ENCODE results near the gene PIGC. TPM values are rescaled to one million over a fixed set of nuclear protein-coding genes. Genes with fewer than 3 reads are reported as not detected.
"Not testable (repeated sequence)": the region's sequence is repeated elsewhere in the genome, so short reads cannot be mapped to it uniquely, and the experiment has no call there.

PIGC gene
- total RNA-seq, 1 donor from 2014 or later: 16.1 TPM

DNA sequence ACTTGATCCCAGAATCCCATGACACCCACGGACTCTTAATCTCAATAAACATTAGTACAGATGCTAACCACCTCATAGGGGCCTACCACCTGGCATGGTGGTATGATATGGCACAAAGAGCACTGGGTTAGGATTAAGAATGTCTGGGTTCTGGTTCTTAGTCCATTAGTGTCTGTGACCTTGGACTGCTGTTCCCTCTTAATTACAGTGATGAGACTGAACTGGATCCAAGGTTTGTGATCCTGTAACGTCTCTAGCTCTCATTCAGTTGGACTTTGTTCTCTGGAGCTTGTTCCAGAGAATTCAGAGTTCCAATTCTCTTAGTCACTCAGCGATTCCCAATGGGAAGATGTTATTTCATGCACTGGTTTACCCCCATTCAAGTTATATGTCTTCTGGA lies 23.6 kb upstream of the PIGC start:
- DNase-seq (ENCODE audit: extremely low read depth, low read depth, low spot score): no peak

GRCh38 chr1:172466795-172467407 lies 23.0 kb upstream of the PIGC start:
- no peak for DNase-seq (ENCODE audit: extremely low read depth, low read depth, low spot score)

DNA sequence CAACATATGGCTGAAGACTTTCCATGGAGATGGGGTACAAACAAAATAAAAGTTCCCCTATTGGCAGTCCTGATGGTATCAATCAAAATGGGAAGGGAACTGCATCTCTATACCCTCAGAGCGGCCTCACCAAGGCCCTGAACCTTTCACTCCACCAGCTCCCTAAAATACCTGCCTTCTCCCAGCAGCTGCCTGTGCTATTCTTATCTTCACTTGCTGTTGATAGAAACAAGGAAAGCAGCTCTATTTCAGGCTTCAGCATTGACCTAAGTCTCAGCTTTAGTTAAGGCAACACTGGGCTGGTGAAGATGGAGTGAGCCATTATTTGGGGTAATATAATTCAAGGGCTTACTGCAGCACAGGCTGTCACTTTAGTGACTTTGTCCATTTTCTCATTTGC lies 21.7 kb upstream of the PIGC start:
- no peak for DNase-seq (ENCODE audit: extremely low read depth, low read depth, low spot score)

DNA sequence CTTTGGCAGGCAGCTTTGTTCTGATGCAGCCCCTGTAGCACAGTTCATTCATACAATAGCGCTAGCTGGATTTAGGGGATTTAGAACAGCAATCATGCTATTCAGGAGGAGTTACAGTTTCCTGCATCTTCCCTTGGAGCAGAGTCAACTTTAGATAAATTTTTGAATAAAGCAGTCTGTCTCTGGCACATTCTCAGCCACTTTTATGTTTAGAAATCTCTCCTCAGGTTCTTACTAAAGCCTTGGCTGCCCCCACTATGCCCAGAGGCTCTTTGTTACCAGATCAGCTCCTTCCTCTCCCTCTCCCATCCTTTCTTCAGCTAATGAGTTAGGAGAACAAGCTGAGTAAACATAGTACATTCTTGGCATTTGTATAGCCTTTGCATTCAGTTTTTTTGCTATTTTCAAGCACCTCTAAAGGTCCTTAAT lies 17.0 kb upstream of the PIGC start:
- DNase-seq (ENCODE audit: extremely low read depth, low read depth, low spot score): no peak

DNA sequence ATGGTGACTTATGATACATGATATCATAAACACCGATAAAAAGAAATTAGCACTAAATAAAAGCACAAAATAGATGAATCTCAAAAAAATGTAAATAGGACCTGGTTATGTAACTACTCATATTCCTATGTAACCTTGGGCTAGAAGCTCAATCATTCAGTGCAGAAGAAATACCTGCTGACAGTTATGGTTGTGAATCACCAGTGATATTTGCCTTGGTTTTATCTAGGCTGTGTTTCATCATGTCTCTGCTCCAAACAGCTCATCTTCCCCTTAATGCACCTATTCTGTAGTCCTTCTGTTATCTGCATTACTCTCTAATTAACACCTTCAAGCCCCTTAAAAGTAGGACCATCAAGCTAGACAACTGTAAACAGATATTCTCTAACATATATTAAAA lies 16.3 kb upstream of the PIGC start:
- no peak for DNase-seq (ENCODE audit: extremely low read depth, low read depth, low spot score)

DNA sequence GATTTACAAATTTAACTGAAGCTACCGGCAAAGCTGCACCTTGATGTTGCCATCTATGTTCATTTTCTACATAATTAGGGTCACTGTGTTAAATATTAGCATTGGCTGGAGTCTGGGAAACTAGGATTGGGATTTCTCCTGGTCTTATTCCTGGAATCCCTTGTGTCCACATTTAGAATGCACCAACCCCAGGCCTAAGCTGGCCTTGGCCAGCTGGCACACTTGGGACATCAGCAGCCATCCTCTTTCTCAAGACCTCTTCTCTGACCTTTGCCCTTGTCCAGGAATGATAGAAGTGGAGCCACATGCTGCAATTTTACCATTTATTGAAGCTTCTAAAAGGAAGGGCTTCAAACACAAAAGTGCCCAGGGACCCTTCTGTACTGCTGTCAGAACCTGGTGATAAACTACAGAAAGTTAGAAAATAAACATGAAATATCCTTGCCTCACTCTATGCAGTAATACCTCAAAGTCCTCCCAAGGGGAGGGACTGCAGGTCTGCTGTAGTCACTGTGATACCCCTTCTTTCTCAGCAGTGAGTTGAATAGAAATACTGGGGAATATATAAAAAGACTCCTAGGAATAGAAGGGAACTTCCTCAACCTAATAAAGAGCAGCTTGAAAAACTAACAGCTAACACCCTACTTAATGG lies 13.7 kb upstream of the PIGC start:
- DNase-seq (ENCODE audit: extremely low read depth, low read depth, low spot score): no peak

DNA sequence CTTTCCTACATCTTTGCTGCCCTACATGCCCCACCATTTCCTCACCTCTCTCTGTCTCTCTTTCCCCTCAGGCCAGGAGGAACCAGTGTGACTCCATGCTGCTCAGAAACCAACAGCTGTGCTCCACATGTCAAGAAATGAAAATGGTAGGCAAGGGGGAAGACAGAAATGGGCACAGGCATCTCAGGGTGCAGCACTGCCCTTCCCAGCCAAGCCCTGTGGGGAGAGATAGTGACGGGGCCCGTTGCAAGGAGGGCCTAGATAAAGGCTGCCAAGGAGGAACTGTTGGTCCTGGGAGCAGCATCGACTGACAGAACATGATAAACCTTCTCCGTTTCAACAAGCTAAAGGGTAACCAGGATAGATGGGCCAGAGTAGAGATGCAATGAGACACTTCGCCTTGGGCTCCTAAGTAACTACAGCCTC lies 12.5 kb upstream of the PIGC start:
- no peak for DNase-seq (ENCODE audit: extremely low read depth, low read depth, low spot score)

GRCh38 chr1:172455451-172455850 lies 11.6 kb upstream of the PIGC start:
- DNase-seq (ENCODE audit: extremely low read depth, low read depth, low spot score): no peak

GRCh38 chr1:172453607-172454006 lies 9.7 kb upstream of the PIGC start:
- no peak for DNase-seq (ENCODE audit: extremely low read depth, low read depth, low spot score)

- DNase-seq (ENCODE audit: extremely low read depth, low read depth, low spot score): no peak
Measured at GRCh38 chr1:172453153-172453545, 9.3 kb upstream of the PIGC start.

DNA sequence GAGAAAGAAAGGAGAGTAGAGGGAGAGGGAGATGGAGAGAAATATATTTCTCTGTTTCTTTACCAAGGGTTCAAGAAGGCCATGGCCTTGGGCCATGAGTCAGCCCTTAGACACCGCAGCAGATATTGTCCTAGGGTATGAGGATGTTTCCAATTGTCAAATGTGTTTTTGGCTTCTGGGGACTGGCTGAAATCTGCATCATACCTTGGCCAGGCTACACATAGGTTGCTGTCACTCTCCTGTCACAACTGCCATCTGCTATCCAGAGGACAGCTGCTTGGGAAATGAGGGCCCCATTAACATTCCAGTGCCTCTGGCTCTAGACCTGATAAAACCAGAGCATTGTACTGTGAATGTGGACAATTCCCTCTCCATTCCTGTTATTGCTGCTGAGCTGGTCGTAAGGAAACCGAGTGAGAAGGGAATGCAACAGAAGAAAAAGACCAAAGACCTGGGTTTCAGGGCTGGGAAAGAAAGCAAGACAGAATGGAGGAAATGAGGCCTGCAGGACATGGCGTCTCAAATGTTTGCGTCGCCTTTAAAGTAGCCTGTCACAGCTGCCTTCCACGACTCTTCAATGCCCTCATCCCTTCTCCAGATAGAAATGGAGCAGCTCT lies 8.8 kb upstream of the PIGC start:
- DNase-seq (ENCODE audit: extremely low read depth, low read depth, low spot score): no peak

GRCh38 chr1:172451002-172451443 lies 7.2 kb upstream of the PIGC start:
- no peak for DNase-seq (ENCODE audit: extremely low read depth, low read depth, low spot score)

DNA sequence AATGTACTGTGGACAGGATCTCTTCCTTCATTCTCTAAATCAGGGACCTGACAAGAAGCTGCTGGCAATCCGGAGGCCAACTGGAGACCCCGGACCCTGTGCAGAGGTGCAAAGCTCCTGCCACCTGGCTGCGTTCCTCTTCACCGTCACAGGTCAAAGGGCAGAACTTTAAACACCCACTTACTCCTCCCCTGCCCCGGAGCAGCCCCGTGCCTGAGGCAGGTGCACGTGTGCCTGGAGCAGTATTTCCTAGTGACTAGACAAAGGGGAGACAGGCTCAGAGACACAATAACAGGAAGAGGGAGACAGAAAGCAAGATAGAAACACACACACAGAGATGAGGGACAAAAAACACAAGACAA lies 6.6 kb upstream of the PIGC start:
- DNase-seq (ENCODE audit: extremely low read depth, low read depth, low spot score): no peak

GRCh38 chr1:172449585-172450523 lies 6.0 kb upstream of the PIGC start:
- DNase-seq (ENCODE audit: extremely low read depth, low read depth, low spot score): peak; percentile 16

DNA sequence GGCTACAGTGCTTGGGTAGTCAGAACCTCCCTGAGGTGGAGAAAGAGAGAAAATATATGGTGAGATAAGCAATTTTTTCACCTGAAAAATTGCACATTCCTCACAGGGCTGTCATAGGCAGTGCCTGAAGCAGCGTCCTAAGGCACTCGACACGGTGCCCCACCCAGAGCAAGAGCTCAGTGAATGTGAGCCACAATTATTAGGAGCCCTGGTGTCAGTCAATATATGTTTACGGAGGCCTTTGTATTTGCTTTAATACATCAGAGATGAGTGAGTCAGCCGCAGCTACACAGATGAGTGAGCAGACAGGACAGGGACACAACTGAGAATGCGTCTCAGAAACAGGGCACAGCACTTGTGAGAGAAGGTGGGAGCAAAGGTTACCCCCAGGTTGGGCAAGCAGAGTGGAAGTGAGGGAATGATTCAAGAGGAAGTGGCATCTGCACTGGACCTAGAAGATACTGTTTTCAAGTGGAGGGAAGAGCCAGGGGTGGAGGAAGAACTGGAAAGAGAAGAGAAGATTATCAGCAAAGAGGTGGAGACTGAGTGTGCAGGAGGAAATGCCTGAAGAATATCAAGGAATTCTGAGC lies 5.2 kb upstream of the PIGC start:
- DNase-seq (ENCODE audit: extremely low read depth, low read depth, low spot score): no peak

- DNase-seq (ENCODE audit: extremely low read depth, low read depth, low spot score): no peak
Measured at GRCh38 chr1:172447641-172448040, 3.8 kb upstream of the PIGC start.

DNA sequence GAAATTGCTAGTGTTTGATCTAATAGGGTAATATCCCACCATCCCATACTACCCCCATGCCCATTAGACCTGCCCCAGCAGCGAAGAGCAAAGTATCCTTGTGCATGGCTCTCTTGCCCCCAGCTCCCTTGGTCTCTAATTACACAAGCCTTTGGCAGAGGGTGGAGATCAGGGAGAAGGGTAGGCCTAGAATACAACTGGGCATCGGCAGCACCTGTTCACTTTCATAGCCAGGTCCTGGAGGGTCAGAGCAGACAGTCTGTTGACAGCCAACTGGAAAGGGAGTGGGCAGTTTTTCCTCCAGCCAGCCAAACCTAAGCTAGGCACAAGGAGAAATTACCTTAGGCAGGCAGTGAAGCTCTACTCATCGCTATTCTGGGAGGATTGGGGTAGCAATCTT lies 2.7 kb upstream of the PIGC start:
- DNase-seq (ENCODE audit: extremely low read depth, low read depth, low spot score): no peak

DNA sequence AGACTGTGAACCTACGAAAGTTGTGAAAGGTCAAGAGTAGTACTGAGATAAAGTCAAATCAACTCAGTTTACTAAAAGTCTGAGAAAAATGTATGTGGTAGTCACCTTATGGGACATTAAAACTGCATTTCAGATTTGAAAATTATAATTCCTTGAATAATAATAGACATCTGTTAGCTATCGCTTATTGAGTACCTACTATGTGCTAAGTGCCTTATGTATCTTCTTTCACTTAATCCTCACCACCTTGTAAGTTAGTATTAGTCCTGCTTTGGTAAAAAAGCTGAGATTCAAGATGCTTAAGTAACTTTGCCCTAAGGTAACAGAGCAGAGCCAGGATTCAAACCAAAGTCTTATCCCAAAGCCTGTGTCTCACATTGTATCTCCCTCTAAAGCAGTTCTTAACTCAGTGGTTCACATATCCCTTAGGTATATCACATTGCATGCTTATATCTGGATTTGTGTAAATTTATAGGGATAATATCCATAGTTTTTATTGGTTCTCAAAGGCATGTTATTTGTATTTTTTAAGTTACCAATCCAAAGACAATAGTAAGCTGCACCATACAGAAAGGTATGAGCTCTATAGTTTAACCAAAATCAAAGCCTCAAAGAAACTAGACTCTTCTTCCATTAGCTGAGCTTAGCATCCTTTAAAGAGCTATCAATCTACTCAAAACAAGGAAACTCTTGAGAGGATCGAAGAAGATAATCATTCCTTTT lies 865 bp downstream of the PIGC start:
- DNase-seq (ENCODE audit: extremely low read depth, low read depth, low spot score): no peak

DNA sequence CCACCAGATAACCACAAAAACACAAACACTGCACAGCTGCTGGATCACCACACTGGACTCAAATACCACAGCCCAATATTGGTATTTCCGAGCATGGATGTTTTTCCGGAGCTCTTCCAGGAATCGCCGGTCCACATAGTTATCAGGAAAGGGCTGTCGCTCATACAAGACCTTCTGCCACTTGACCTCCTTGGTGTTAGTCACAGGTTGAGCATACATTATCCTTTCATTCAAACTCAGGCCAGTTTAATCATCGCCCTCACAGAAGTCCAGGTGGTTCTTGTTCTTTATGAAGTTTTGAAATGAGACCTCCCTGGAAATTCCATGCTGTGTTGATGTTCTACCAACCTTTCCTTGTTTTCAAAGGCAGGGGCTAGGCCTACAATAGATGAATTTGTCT lies 1.5 kb downstream of the PIGC start:
- DNase-seq (ENCODE audit: extremely low read depth, low read depth, low spot score): no peak

GRCh38 chr1:172437183-172437582 lies 6.7 kb downstream of the PIGC start:
- DNase-seq (ENCODE audit: extremely low read depth, low read depth, low spot score): not testable (repeated sequence)
